CD14-positive monocyte (primary cell): ENCODE data around the gene SPSB4. TPM values are rescaled to one million over a fixed set of nuclear protein-coding genes. Genes with fewer than 3 reads are reported as not detected.

ENCODE experiments used
- DNase-seq, 3 donors: peaks; one replicate each; pipeline ENCODE4 v3.0.0-alpha.2; 2011 to 2022
- H2AFZ ChIP-seq: 2 replicates; pipeline ENCODE4 v1.6.0; 2012; ENCODE audit warnings: mild to moderate bottlenecking, low read depth, low read length, inconsistent platforms; ENCODE audit not compliant: insufficient read depth, poor library complexity, severe bottlenecking
- H3K27ac ChIP-seq, 2 donors: 1 replicate in 1 of 2; 2 replicates in 1 of 2; pipeline ENCODE4 v1.5.1; 2012 to 2013; ENCODE audit warnings: low read length in 2 of 2, control low read depth in 1 of 2, inconsistent platforms in 1 of 2, low read depth in 1 of 2, mild to moderate bottlenecking in 1 of 2
- H3K27me3 ChIP-seq, 2 donors: one replicate each; pipeline versions ENCODE4 v1.6.0 to v1.6.1; 2011 to 2013; ENCODE audit warnings: low read length in 2 of 2; ENCODE audit not compliant: control insufficient read depth in 2 of 2, insufficient read depth in 2 of 2
- H3K36me3 ChIP-seq, 2 donors: replicated peaks in 1 of 2; 1 replicate in 1 of 2; 2 replicates in 1 of 2; pipeline versions ENCODE4 v1.5.1 to v1.6.1; 2012 to 2013; ENCODE audit warnings: low read length in 2 of 2, control low read depth in 1 of 2, inconsistent platforms in 1 of 2, mild to moderate bottlenecking in 1 of 2; ENCODE audit not compliant: insufficient read depth in 2 of 2, control insufficient read depth in 1 of 2
- H3K4me1 ChIP-seq, 2 donors: 1 replicate in 1 of 2; 2 replicates in 1 of 2; pipeline versions ENCODE4 v1.5.1 to v1.6.1; 2012 to 2013; ENCODE audit warnings: low read length in 2 of 2, control low read depth in 1 of 2, inconsistent platforms in 1 of 2, mild to moderate bottlenecking in 1 of 2, moderate library complexity in 1 of 2; ENCODE audit not compliant: insufficient read depth in 2 of 2, control insufficient read depth in 1 of 2
- H3K4me2 ChIP-seq: replicated peaks from 2 replicates; pipeline ENCODE3; 2012; ENCODE audit warnings: low read length, moderate library complexity, mild to moderate bottlenecking; ENCODE audit not compliant: poor library complexity, severe bottlenecking; ENCODE audit errors: extremely low read depth
- H3K4me3 ChIP-seq, 3 experiments: fragments of 200-600 bp in 1 of 3; sonication (generic) in 1 of 3; replicated peaks in 1 of 3; 1 replicate in 2 of 3; 2 replicates in 1 of 3; pipeline ENCODE4 v1.5.1; 2011 to 2013; ENCODE audit warnings: low read length in 3 of 3, mild to moderate bottlenecking in 3 of 3, control low read depth in 2 of 3, low read depth in 2 of 3, inconsistent platforms in 1 of 3, moderate library complexity in 1 of 3
- H3K79me2 ChIP-seq: 2 replicates; pipeline ENCODE4 v1.6.0; 2012; ENCODE audit warnings: mild to moderate bottlenecking, control low read depth, inconsistent platforms, low read length, moderate library complexity; ENCODE audit not compliant: insufficient read depth
- H3K9ac ChIP-seq: 2 replicates; pipeline ENCODE4 v1.6.0; 2017; ENCODE audit warnings: low read length, mild to moderate bottlenecking; ENCODE audit not compliant: insufficient read depth, poor library complexity, severe bottlenecking
- H3K9me3 ChIP-seq, 2 donors: replicated peaks in 1 of 2; 1 replicate in 1 of 2; 2 replicates in 1 of 2; pipeline versions ENCODE4 v1.5.1 to v1.6.1; 2012 to 2013; ENCODE audit warnings: low read length in 2 of 2, control low read depth in 1 of 2; ENCODE audit not compliant: control insufficient read depth in 1 of 2, insufficient read depth in 1 of 2
- H4K20me1 ChIP-seq: 2 replicates; pipeline ENCODE4 v1.6.0; 2012; ENCODE audit warnings: mild to moderate bottlenecking, low read length, control low read depth, moderate library complexity; ENCODE audit not compliant: insufficient read depth
- H3K27ac Mint-ChIP-seq, 7 donors: one replicate each; pipeline ENCODE4 v1.8.0; 2020; ENCODE audit warnings: mild to moderate bottlenecking in 7 of 7, mixed read lengths in 7 of 7, moderate library complexity in 6 of 7, inconsistent platforms in 2 of 7
- H3K27me3 Mint-ChIP-seq, 3 donors: one replicate each; pipeline ENCODE4 v1.8.0; 2021 to 2022; ENCODE audit warnings: low read depth in 3 of 3, mild to moderate bottlenecking in 3 of 3, mixed read lengths in 3 of 3, moderate library complexity in 3 of 3, inconsistent platforms in 1 of 3
- H3K36me3 Mint-ChIP-seq, 2 donors: one replicate each; pipeline ENCODE4 v1.8.0; 2020; ENCODE audit warnings: mixed read lengths in 2 of 2, inconsistent platforms in 1 of 2, mild to moderate bottlenecking in 1 of 2
- H3K4me1 Mint-ChIP-seq: one replicate; pipeline ENCODE4 v1.8.0; 2020; ENCODE audit warnings: mild to moderate bottlenecking, mixed read lengths
- H3K4me3 Mint-ChIP-seq, 2 donors: one replicate each; pipeline ENCODE4 v1.8.0; 2020; ENCODE audit warnings: mild to moderate bottlenecking in 2 of 2, mixed read lengths in 2 of 2, moderate library complexity in 1 of 2
- H3K9me3 Mint-ChIP-seq, 7 donors: one replicate each; pipeline ENCODE4 v1.8.0; 2020 to 2022; ENCODE audit warnings: mixed read lengths in 7 of 7, mild to moderate bottlenecking in 6 of 7, moderate library complexity in 6 of 7, inconsistent platforms in 2 of 7
- CTCF ChIP-seq: fragments of 200-600 bp; IDR thresholded peaks from one replicate; pipeline ENCODE4 v1.8.0; 2022; ENCODE audit warnings: antibody characterized with exemption, mild to moderate bottlenecking
- WGBS: methylation state at CpG from one replicate; pipeline ENCODE4 v1.1.5; 2013; ENCODE audit warnings: missing lambda C conversion rate; ENCODE audit not compliant: insufficient coverage; 5-methylcytosine and 5-hydroxymethylcytosine counted together
- intact Hi-C, 2 donors: fragments of 100-400 bp; cut with micrococcal nuclease; formaldehyde crosslinking; loops; one replicate each; pipeline versions ENCODE4 v1.15.0 to v1.15.1; 2023
- polyA plus RNA-seq, 3 donors: library from polyadenylated mRNA; depleted of rRNA in 1 of 3; unstranded in 2 of 3; stranded (reverse) in 1 of 3; fragments of 300-500 nt in 2 of 3; fragments of >200 nt in 1 of 3; fragmentation: Illumina TruSeq in 2 of 3; gene quantifications; 1 replicate in 2 of 3; 2 replicates in 1 of 3; pipeline ENCODE4 v1.2.3, GENCODE V29; 2012 to 2021

SPSB4 gene
- polyA plus RNA-seq, 3 donors, result not detected

- H3K79me2 ChIP-seq, result no peaks in the 10 kb centered on the region
- intact Hi-C loops, result no loop called here
- no peak overlapping the region for H3K27ac Mint-ChIP-seq
- no peaks in the 10 kb centered on the region for H3K27me3 ChIP-seq
- no peaks in the 10 kb centered on the region for H3K36me3 Mint-ChIP-seq
- TF ChIP-seq CTCF, result no peak
- H3K4me1 Mint-ChIP-seq, result no peaks in the 10 kb centered on the region
- H3K9me3 ChIP-seq, result no peaks in the 10 kb centered on the region
- no peak overlapping the region for H2AFZ ChIP-seq
- H3K4me3 ChIP-seq, result no peak overlapping the region
- H4K20me1 ChIP-seq, result no peaks in the 10 kb centered on the region
- 94% methylated on average over 5 of the region's 7 CpGs for WGBS
- H3K27ac ChIP-seq, result no peak overlapping the region
- no peak overlapping the region for H3K9ac ChIP-seq
- no peak overlapping the region for H3K4me2 ChIP-seq
- H3K9me3 Mint-ChIP-seq, result no peaks in the 10 kb centered on the region
- no peak for DNase-seq
- no peaks in the 10 kb centered on the region for H3K4me1 ChIP-seq
- no peaks in the 10 kb centered on the region for H3K36me3 ChIP-seq
- no peak overlapping the region for H3K4me3 Mint-ChIP-seq
- H3K27me3 Mint-ChIP-seq, result peaks cover 0 to 3% (median 3%) of the 10 kb centered on the region in 3 donors
Measured at GRCh38 chr3:141152801-141153678, 101.9 kb downstream of the SPSB4 start.

GRCh38 chr3:141153679-141153966, 102.5 kb downstream of the SPSB4 start:
- no peak overlapping the region for H3K4me3 Mint-ChIP-seq
- Histone ChIP-seq H3K27me3 (no peaks in the 10 kb centered on the region), H3K4me2 (no peak overlapping the region), H3K27ac (no peak overlapping the region), H4K20me1 (no peaks in the 10 kb centered on the region), H3K36me3 (no peaks in the 10 kb centered on the region), H3K9me3 (no peaks in the 10 kb centered on the region), H3K79me2 (no peaks in the 10 kb centered on the region), H3K4me1 (no peaks in the 10 kb centered on the region), H2AFZ (no peak overlapping the region), H3K9ac (no peak overlapping the region), H3K4me3 (no peak overlapping the region)
- WGBS, result 100% methylated on average over 1 of the region's 1 CpG
- intact Hi-C loops, result no loop called here
- H3K27ac Mint-ChIP-seq, result no peak overlapping the region
- peaks cover 0 to 2% (median 0%) of the 10 kb centered on the region in 7 donors for H3K9me3 Mint-ChIP-seq
- DNase-seq, result no peak
- H3K27me3 Mint-ChIP-seq, result peaks cover 0 to 3% (median 3%) of the 10 kb centered on the region in 3 donors
- H3K4me1 Mint-ChIP-seq, result peaks cover 2% of the 10 kb centered on the region
- TF ChIP-seq CTCF, result no peak
- H3K36me3 Mint-ChIP-seq, result no peaks in the 10 kb centered on the region
